NB4 (cell line): ENCODE measurements around the gene CDC23.
A peak's percentile ranks its signal among the peaks of the same experiment; 100 is the strongest.

Experiments used
- DNase-seq: peaks from one replicate; pipeline ENCODE4 v3.0.0; 2010; ENCODE audit warnings: low read depth
- H3K4me3 ChIP-seq: one replicate; pipeline ENCODE4 v1.5.1; 2011; ENCODE audit warnings: mild to moderate bottlenecking, low read depth, low read length, moderate library complexity
- CTCF ChIP-seq: IDR thresholded peaks from one replicate; pipeline ENCODE4 v1.5.1; 2012; ENCODE audit warnings: low read depth, low read length
- MYC ChIP-seq: IDR thresholded peaks from 2 replicates; pipeline ENCODE4 v1.6.1; 2011; ENCODE audit warnings: low read depth, low read length
- POLR2A ChIP-seq: IDR thresholded peaks from 2 replicates; pipeline ENCODE4 v1.6.1; 2011; ENCODE audit warnings: mild to moderate bottlenecking; ENCODE audit not compliant: insufficient read length; ENCODE audit errors: extremely low read depth
- TF ChIP-seq, protein P1 (sequence below): IDR thresholded peaks from 2 replicates; pipeline ENCODE4 v1.6.1; 2011; ENCODE audit warnings: low read depth, low read length

The CDC23 gene

DNA sequence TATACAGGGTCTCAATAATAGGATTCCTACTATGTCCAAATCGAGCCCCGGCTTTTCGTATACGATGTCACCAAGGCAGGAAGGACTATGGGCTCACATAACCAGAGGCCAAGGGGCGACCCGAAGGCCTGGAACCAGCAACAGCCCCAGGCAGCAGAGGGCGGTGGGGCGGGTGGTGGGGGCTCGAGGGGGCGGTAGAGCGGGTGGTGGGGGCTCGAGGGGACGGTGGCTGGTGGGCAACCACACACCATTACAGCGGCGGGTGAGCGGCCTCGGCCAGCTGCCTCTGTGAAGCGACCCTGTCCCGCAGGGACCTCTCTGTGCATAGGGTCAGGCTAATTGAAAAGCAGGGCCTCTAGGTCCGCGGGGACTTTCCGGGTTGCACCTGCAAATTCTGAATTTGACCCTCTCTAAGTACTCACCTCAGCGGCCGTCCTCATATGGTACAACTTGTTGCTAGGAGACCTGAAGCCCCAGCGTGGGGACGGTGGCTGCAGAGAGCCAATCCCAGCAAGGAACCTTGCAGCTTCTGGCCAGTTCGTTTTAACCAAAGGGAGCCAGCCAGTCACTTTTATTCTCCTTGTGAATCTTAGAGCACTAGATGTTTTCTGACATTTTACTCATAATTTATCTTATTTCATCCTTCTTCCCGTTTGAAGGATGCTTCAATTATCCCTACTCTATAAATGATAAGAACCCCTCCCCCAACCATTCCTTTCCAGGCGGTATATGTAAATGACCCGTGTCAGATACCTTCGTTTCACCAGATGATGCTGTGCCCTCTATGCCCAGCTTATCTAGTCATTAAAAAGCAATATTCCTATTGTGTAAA, 74.0 kb downstream of the CDC23 start, which contains the start of gene NME5:
Gene NME5 (minus strand): TSS at position 480 of the 832 bp plus-strand sequence. CDS start 648 bp downstream, outside the sequence.
- TF ChIP-seq MYC, result no peak
- TF ChIP-seq POLR2A, result no peak
- TF ChIP-seq CTCF, result no peak
- TF ChIP-seq, protein P1, sequence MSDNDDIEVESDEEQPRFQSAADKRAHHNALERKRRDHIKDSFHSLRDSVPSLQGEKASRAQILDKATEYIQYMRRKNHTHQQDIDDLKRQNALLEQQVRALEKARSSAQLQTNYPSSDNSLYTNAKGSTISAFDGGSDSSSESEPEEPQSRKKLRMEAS, result no peak
- H3K4me3 ChIP-seq, result peak within 1 kb of the TSS; percentile 44
- DNase-seq, result peak; percentile 49
